Inflammatory macrophage treated with lipopolysaccharide for 4 hours (primary cell): ENCODE measurements around the gene HS3ST3B1.
A peak's percentile ranks its signal among the peaks of the same experiment; 100 is the strongest.

Experiments used
- DNase-seq: peaks from one replicate; pipeline ENCODE4 v3.0.0-alpha.2; 2020

HS3ST3B1 gene

DNA sequence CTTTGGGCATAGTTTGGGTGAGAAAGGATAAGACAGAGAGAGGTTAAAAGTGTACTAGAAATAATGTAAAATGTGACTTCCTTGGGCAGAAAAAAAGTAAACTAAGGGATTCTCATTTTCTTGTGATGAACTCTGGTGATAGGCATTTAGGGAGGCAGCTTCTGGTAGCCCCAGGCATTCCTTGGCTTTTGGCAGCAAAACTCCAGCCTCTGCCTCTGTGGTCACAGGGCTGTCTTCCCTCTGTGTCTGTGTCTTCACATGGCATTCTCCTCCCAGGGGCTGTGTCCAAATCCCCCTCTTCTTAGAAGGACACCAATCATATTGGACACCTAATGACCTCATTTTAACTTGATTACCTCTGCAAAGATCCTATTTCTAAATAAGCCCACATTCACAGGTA is 54.7 kb downstream of the HS3ST3B1 start:
- no peak for DNase-seq

GRCh38 chr17:14359163-14360020 is 58.5 kb downstream of the HS3ST3B1 start:
- peak; percentile 97 for DNase-seq

GRCh38 chr17:14360856-14361255 is 60.0 kb downstream of the HS3ST3B1 start:
- peak; percentile 69 for DNase-seq

- DNase-seq = no peak
These were observed 60.6 kb downstream of the HS3ST3B1 start for GRCh38 chr17:14361470-14361869.

DNA sequence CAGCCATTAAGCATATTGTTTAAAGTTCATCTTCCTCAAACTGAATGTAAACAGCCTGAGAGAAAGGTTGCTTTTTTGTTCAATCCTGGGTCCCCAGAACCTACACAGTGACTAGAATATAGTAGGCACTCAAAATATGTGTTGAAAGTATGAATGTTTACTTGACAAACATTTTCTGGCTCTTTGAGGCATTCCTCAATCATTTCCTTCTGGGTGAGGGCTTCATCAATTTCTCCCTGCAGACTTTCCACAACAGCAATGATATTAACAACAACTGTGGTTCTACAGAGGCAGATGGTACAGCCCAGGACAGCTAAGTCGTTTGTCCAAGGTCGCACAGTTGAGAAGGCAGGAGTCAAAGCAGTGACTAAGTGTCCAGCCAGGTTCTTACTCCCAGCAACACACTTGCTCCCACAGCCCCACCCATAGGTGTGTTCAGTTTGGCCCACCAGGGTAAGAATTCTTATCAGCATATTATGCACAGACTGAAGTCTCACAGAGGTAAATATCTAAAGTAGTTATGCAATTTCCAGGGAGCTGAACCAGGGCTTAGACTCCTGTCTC is 61.1 kb downstream of the HS3ST3B1 start:
- DNase-seq = no peak

GRCh38 chr17:14366199-14366598 is 65.3 kb downstream of the HS3ST3B1 start:
- no peak for DNase-seq

GRCh38 chr17:14372461-14372860 is 71.6 kb downstream of the HS3ST3B1 start:
- DNase-seq = no peak

GRCh38 chr17:14372905-14373613 is 72.2 kb downstream of the HS3ST3B1 start:
- no peak for DNase-seq

DNA sequence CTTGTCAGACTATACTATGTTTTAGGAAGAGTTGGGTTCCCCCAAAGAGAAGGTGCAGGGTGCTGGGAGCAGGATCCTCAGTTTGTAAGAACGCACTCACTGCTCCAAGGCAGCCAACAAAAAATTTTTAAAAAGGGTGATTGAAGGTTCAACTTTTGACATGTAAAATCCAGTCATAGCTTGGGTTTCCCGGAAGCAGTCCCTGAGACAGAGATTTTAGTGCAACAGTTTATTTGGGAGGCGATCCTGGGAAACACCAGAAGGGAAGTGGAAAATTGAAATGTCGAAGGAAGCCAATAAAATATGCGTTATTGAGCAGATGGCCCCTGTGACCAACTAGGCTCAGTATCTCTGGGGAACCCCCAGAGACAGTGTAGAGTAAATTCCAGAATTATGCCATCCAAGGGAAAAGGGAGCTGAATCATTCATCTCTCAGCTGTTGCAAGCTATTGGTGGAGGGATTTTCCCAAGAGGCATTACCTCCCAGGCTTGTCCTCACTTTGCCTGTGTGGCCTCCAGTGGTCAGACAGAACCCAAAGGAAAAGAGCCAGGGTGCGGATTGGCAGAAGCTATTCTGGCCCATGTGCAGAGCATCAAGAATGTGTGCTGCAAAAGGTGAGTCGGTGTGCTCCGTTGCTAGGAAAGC is 72.9 kb downstream of the HS3ST3B1 start:
- peak; percentile 98 for DNase-seq

DNA sequence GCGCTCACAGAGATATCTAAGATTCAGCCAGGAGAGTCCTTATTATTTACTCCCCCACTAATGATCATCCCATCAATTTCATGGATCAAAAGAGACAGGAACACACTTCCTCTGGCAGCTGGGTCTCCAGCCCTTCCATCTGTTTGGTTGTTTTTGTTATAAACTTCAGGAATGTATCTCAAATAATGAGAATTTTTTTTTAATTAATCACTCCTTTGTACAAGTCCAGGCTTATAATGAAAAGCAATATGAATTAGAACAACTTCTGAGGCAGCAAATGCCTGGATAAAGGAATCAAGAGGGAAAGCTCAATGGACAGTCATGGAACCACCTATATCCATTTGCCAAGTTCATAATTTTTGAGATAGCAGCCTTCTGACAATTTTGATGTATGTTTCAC is 73.4 kb downstream of the HS3ST3B1 start:
- DNase-seq = no peak

GRCh38 chr17:14376666-14377065 is 75.8 kb downstream of the HS3ST3B1 start:
- no peak for DNase-seq

DNA sequence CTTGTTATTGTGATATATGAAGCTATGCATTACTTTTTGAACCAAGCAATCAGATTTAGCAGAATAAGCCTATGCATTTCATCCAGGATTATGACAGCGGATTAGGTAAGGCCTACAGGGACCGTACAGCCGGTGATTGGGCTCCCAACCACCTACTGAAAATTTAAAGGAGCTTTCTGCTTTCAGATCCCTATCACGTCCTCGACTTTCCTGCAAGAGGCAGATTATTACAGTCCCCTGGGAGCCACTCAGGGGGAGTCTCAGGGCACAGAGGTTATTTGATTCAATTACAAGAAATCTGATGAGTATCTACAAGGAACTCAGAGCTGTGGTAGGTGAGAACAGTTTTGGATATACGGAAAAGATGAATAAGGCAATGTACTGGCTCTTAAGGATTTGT is 80.7 kb downstream of the HS3ST3B1 start:
- DNase-seq = no peak

- DNase-seq = no peak
These were observed 86.2 kb downstream of the HS3ST3B1 start for GRCh38 chr17:14387036-14387435.

DNA sequence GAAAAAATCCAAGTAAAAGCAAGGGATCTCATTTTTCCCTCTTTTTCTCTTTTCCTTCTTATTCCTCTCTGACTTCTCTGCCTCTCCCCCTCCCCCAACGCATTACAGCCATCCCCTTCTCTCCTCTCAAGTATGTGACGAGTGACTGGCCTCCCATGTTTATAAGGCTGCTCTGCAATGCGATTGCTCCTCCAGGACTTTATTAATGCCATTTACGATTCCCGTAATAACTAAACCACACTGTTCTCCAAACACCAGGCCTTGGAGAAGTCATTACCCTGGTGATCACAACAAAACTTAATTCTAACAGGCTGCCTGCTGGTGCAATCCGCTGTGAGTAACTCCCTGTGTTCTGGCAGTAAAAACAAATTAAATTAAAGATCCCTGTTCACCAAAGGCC is 88.8 kb downstream of the HS3ST3B1 start:
- no peak for DNase-seq

- DNase-seq = no peak
These were observed 92.8 kb downstream of the HS3ST3B1 start for GRCh38 chr17:14393723-14394122.

DNA sequence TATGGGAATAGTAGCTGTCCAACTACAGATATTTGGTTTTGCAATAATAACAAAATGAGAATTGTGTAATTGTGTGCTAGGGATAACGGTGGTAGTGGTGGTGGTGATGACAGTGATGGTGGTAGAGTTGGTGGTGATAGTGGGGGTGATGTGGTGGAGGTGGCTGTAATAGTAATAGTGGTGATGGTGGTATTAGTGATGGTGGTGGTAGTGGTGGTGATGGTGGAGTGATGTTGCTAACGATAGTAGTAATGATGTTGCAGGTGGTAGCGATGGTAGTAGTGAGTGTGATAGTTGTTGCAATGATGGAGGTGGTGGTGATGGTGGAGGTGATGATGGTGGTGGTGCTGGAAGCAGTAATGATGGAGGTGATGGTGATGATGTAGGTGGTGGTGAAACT is 94.4 kb downstream of the HS3ST3B1 start:
- no peak for DNase-seq

DNA sequence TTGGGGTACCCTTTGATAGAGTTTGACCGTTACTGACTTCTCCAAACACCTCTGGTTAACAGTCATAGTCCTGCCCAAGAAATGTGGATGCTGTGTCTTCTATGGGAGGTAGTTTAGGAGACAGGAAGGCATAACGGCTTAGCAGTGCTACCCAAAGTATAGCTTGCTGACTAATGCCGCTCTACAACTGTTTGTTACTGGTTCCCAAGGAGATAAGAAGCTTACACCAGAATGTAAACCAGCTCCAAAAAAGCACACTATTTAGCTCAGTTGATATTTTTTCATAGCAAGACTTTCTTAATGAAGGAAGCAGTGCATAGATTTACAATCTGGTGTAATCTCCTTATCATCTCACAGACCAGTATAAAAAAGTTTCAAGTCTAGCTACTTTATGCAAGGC is 95.7 kb downstream of the HS3ST3B1 start:
- DNase-seq = no peak

- no peak for DNase-seq
These were observed 97.9 kb downstream of the HS3ST3B1 start for GRCh38 chr17:14398766-14399165.
